GM12865 (cell line): Measurements from ENCODE around the gene DTD1.
A peak's percentile ranks its signal among the peaks of the same experiment; 100 is the strongest.
"Not testable (repeated sequence)": the region's sequence is repeated elsewhere in the genome, so short reads cannot be mapped to it uniquely, and the experiment has no call there.

ENCODE experiments used
- DNase-seq: peaks from one replicate; pipeline ENCODE4 v3.0.0; 2010; ENCODE audit warnings: low read depth
- H3K4me3 ChIP-seq: 2 replicates; pipeline ENCODE4 v1.5.1; 2011; ENCODE audit warnings: mild to moderate bottlenecking, low read depth, low read length, control low read depth
- TF ChIP-seq, protein P1 (sequence below): IDR thresholded peaks from 2 replicates; pipeline ENCODE4 v1.5.1; 2011; ENCODE audit warnings: low read length, control low read depth, low read depth, inconsistent platforms; ENCODE audit not compliant: insufficient read depth; ENCODE audit errors: missing control alignments

DTD1 gene

DNA sequence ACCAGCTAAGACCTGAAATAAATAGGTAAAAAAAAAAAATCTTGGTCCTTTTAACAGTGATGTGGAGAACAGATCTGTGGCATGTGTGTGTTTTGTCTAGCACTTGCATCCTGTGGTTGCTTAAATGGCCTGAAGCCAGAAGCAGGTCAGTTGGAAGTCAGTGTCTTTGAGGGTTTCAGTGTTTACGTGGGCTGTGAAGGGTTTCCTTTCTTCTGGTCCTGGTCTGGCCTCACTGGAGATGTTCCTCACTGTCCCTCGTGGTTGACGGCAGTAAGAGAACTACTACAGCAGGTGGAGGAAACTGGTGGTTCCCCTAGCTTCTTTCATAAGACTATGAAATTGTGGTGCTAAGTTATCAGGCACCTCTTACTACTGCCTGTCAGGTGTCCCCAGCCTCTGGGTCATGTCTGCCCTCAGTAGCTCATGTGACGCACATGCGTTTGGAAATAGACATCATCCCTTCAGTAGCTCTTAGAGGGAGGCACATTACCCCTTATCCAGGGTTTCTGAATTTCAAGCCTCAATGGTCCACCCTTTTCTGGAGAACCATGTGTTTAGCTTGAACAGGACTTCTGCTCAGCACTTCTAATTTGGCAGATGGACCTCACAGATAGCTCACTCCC is 166.3 kb downstream of the DTD1 start:
- DNase-seq, result peak; percentile 86
- TF ChIP-seq, protein P1, sequence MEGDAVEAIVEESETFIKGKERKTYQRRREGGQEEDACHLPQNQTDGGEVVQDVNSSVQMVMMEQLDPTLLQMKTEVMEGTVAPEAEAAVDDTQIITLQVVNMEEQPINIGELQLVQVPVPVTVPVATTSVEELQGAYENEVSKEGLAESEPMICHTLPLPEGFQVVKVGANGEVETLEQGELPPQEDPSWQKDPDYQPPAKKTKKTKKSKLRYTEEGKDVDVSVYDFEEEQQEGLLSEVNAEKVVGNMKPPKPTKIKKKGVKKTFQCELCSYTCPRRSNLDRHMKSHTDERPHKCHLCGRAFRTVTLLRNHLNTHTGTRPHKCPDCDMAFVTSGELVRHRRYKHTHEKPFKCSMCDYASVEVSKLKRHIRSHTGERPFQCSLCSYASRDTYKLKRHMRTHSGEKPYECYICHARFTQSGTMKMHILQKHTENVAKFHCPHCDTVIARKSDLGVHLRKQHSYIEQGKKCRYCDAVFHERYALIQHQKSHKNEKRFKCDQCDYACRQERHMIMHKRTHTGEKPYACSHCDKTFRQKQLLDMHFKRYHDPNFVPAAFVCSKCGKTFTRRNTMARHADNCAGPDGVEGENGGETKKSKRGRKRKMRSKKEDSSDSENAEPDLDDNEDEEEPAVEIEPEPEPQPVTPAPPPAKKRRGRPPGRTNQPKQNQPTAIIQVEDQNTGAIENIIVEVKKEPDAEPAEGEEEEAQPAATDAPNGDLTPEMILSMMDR, result peak; percentile 17
- no peak overlapping the region for H3K4me3 ChIP-seq

DNA sequence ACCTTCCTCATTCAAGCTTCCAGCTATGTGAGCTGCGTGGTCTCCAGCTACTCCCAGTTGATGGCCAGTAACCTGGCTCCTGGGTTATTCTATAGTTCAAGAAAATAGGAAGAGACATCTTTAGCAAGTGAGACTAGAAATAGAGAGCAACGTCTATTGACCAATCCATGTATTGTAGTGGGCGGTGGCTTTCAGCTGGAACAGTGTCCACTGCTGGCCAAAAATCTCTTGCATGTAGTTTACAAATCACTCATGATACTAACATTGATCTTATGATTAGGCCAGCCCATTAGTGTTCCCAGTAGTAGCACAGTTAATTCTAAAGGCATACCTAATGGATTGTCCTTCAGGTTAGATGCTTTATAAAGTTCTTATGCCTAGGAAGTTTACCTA is 166.8 kb downstream of the DTD1 start:
- no peak for DNase-seq
- H3K4me3 ChIP-seq, result no peak overlapping the region
- TF ChIP-seq, protein P1, result no peak

DNA sequence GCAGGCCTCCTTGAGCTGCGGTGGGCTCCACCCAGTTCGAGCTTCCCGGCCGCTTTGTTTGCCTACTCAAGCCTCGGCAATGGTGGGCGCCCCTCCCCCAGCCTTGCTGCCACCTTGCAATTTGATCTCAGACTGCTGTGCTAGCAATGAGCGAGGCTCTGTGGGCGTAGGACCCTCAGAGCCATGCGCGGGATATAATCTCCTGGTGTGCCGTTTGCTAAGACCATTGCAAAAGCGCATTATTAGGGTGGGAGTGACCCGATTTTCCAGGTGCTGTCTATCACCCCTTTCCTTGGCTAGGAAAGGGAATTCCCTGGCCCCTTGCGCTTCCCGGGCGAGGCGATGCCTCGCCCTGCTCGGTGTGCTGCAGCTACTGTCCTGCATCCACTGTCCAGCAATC is 173.0 kb downstream of the DTD1 start:
- not testable (repeated sequence) for H3K4me3 ChIP-seq, DNase-seq

DNA sequence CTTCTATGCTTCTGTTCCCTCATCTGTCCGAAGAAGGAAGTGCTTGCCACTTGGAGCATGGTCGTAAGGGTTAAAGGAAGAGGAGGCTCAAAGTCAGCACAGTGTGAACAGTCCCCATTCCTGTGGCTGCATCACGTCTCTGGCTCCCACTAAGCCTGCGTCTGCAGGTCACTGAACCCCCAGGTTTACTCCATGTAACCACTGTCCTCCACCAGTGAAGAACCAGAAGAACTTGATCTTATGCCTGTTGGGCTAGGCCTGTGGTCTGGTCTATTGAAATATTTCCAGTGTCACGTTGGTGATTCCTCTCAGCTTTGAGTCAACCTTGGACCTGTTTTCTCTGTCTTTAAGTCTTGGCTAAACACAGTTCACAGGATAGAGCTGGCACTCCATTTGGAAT is 179.8 kb downstream of the DTD1 start:
- H3K4me3 ChIP-seq, result no peak overlapping the region
- TF ChIP-seq, protein P1, result no peak
- no peak for DNase-seq

DNA sequence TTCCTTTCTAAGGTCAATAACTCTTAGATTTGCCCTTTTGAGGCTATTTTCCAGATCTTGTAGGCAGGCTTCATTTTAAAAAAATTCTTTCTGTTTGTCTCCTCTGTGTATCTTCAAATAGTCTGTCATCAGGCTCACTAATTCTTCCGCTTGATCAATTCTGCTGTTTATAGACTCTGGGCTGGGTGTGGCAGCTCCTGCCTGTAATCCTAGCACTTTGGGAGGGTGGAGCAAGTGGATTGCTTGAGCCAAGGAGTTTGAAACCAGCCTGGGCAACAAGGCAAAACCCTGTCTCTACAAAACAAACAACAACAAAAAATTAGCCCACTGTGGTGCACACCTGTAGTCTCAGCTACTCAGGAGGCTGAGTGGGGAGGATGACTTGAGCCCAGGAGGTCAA is 185.7 kb downstream of the DTD1 start:
- DNase-seq, result no peak
- no peak overlapping the region for H3K4me3 ChIP-seq
- TF ChIP-seq, protein P1, result no peak

DNA sequence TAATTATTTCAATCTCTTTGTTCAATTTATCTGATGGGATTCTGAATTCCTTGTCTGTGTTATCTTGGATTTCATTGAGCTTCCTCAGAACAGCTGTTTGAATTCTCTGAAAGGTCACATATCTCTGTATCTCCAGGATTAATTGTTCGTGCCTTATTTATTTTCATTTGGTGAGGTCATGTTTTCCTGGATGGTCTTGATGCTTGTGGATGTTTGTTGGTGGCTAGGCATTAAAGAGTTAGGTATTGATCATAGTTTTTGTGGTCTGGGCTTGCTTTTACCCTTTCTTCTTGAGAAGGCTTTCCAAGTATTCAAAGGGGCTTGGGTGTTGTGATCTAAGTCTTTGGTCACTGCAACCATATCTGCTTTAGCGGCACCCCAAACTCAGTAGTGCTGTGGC is 186.4 kb downstream of the DTD1 start:
- TF ChIP-seq, protein P1, result no peak

DNA sequence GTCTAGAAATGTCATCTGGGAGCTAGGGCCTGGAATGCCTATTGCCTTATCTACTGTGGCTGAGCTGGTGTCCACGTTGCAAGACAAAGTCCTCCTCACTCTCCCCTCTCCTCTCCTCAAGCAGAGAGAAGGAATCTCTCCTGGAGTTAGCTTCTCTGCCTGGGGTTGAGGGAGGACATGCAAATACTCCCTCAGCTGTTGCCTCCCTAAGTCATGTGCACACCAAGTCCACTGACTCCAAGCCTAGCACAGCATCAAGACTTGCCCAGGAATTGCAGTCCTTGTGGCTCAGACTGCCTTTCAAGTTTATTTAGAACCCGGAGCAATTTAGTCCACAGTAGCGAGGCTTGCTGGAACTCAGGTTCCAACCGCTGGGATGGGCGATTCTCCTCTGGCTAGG is 187.8 kb downstream of the DTD1 start:
- H3K4me3 ChIP-seq, result no peak overlapping the region
- TF ChIP-seq, protein P1, result no peak
- no peak for DNase-seq

More for the DNA sequence above, 186.4 kb downstream of the DTD1 start:
- H3K4me3 ChIP-seq, result no peak overlapping the region
- DNase-seq, result no peak
